Lower leg skin (tissue), 3 donors: ENCODE data around the gene PLD5.

Experiments used
- CTCF ChIP-seq, 3 donors: fragments of 450-650 bp; IDR thresholded peaks; one replicate each; pipeline ENCODE4 v1.5.1; 2016; ENCODE audit warnings: antibody characterized with exemption in 3 of 3, mild to moderate bottlenecking in 3 of 3, moderate library complexity in 2 of 3
- POLR2A ChIP-seq, 2 donors: fragments of 450-650 bp; IDR thresholded peaks; one replicate each; pipeline ENCODE4 v1.6.1; 2016 to 2017; ENCODE audit warnings: antibody characterized with exemption in 2 of 2, mild to moderate bottlenecking in 1 of 2, moderate library complexity in 1 of 2

- TF ChIP-seq CTCF (IDR thresholded peaks at IDR 0.05) = no peak
- TF ChIP-seq POLR2A (IDR thresholded peaks at IDR 0.05) = no peak
Observed at GRCh38 chr1:242120432-242120831, 404.1 kb downstream of the PLD5 start.
